Activated T-cell treated with anti-CD3 and anti-CD28 coated beads for 4 hours (primary cell): ENCODE measurements around the gene EYA3.

Experiments
- DNase-seq: peaks from one replicate; pipeline ENCODE4 v3.0.0-alpha.2; 2020

EYA3 gene

GRCh38 chr1:27935721-27936120 is 152.7 kb downstream of the EYA3 start:
- DNase-seq: no peak

- no peak for DNase-seq
Observed at GRCh38 chr1:27934818-27935549, 153.4 kb downstream of the EYA3 start, which contains the start of gene SMPDL3B. Gene SMPDL3B, plus strand, starts transcription at chr1:27935000. Its CDS starts 184 bp downstream, at chr1:27935184.

- no peak for DNase-seq
Observed at GRCh38 chr1:27931759-27932158, 156.7 kb downstream of the EYA3 start.

- no peak for DNase-seq
Observed at GRCh38 chr1:27931184-27931583, 157.2 kb downstream of the EYA3 start.

- no peak for DNase-seq
Observed at GRCh38 chr1:27928216-27928954, 160.0 kb downstream of the EYA3 start.

GRCh38 chr1:27922272-27922671 is 166.1 kb downstream of the EYA3 start:
- no peak for DNase-seq
